Measurements from ENCODE around the gene BBS4.
A peak's percentile ranks its signal among the peaks of the same experiment; 100 is the strongest.
"Not testable (repeated sequence)": the region's sequence is repeated elsewhere in the genome, so short reads cannot be mapped to it uniquely, and the experiment has no call there.

BBS4 gene, protein sequence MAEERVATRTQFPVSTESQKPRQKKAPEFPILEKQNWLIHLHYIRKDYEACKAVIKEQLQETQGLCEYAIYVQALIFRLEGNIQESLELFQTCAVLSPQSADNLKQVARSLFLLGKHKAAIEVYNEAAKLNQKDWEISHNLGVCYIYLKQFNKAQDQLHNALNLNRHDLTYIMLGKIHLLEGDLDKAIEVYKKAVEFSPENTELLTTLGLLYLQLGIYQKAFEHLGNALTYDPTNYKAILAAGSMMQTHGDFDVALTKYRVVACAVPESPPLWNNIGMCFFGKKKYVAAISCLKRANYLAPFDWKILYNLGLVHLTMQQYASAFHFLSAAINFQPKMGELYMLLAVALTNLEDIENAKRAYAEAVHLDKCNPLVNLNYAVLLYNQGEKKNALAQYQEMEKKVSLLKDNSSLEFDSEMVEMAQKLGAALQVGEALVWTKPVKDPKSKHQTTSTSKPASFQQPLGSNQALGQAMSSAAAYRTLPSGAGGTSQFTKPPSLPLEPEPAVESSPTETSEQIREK

DNA sequence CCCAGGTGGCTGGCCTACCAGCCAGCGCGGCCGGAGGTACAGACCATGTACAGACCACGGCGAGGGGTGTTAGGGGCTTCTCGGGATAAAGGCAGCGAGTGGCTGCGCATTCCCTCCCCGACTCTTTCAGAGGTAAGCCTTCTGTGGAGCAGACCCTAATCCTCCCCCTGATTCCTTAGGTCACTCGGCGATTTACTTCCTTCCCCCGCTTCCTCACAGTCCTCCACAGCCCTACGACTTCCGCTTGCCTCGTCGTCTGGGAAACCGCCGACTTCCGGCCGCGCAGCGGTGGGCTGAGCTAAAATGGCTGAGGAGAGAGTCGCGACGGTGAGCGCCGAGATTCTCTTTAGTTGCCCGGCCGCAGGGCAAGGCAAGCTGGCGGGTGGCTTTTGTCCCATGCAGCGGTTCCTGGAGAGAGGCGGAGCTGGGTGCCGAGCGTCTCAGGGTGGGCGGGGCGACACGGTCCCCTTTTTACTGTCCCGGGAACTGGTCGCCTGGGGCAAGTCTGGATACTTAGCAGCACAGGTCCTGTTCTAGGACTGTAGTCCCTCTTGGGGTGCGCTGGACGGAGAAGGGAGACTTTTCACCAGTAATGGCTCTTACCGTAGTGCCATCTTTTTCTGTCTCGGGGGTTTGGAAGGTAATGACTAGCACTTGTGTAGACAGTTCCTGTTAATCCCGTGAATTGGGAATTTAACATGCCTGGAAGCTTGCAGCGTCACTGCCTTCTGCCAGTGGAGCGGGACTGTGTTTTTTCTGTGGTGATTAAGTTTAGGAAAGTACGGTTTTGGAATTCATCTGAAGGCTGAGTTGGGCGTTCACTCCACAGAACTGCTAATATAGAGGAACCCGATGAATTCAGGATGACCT, at the start of gene BBS4, which contains the start of gene HIGD2B:
Gene BBS4, plus strand, starts transcription at position 283 of the 870 bp plus-strand sequence. Its CDS starts 21 bp downstream, at position 304.
Gene HIGD2B, minus strand, starts transcription at position 258 of the 870 bp plus-strand sequence. CDS start 9,808 bp downstream, outside the sequence.
- peak; percentile 62 for DNase-seq (ENCODE audit: low read depth, low spot score)

DNA sequence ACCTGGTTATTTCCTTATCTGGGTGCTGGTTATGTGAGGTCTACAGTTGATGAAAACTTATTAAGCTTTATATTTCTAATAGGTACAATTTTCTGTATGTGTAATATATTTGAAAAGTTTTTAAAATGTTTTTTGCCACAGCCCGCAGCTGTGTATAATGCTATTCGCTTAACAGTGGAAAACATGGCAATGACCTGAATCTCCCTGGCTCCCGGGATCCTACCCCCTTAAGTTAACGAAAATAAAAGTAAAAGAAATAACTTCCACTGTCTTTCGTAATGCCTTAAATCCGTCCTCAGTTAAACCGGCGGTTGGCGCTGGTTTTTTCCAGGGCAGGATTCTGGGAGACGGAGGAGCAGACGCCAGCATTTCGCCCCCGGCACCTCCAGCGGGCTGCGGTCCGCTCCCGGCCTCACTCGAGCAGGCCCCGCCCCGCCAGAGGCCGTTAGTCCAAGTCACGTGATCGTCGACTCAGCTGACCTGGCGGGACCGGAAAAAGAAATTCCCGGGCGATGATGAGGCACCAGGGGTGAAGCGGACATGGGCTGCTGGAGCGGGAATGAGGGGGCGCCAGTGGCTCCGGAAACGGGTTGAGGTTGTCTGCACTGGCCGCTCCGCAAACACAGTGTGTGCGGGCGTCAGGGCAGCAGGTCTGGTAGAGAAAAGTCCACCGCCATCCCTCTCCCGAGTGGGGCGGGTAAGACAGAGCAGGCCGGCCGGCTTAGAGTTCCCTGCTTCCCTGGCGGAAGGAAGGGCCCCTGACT, 49.3 kb upstream of the BBS4 start:
- DNase-seq (ENCODE audit: low read depth, low spot score): peak; percentile 11

DNA sequence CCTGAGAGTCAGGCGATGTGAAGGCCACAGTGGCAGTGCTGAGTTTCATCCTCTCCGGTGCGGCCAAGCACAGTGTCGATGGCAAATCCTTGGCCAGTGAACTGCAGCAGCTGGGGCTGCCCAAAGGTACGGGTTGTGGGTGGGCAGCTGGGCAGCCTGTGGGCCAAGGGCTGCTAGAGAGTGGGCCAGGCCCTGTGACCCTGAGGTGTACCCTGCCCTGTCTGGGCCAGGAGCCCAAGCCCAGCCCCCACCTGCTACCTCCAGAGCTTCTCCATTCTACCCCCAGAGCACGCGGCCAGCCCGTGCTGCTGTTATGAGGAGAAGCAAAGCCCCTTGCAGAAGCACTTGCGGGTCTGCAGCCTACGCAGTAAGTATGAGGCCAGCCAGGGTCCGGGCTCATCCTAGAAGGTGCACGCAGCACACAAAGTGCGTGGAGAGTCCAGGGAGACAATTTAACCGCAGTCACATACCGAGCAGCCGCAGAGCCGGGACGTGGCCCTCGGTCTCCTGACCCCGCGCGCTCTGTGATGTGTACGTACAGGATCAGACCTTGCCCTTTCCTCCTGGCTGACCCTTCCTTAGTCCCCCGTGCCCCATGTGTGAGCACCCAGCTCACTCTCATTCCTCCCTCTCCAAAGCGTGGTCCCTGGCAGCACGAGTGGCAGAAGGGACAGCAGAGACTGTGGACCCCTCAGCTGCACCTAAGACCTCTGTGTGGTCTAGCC, 46.1 kb upstream of the BBS4 start:
- not testable (repeated sequence) for DNase-seq (ENCODE audit: low read depth, low spot score)

DNA sequence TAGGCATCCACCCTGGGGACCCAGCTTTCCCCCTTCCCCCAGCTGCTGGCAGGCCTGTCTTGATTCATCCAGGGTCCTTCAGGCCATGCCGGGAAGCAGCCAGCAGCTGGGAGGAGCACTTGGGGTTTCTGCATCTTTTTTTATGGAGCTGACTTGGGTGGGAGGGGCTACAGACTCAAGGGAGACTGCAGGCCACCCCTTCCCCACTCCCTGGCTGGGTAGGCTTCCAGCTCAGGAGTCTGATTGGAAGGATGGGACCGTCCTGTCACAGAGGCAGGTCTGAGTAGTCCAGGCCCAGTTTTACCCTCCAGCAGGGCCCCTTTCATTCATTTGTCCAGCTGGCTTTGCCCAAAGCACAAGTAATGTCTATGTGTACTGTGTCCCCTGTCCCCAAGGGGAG, 43.7 kb upstream of the BBS4 start:
- DNase-seq (ENCODE audit: low read depth, low spot score): not testable (repeated sequence)

DNA sequence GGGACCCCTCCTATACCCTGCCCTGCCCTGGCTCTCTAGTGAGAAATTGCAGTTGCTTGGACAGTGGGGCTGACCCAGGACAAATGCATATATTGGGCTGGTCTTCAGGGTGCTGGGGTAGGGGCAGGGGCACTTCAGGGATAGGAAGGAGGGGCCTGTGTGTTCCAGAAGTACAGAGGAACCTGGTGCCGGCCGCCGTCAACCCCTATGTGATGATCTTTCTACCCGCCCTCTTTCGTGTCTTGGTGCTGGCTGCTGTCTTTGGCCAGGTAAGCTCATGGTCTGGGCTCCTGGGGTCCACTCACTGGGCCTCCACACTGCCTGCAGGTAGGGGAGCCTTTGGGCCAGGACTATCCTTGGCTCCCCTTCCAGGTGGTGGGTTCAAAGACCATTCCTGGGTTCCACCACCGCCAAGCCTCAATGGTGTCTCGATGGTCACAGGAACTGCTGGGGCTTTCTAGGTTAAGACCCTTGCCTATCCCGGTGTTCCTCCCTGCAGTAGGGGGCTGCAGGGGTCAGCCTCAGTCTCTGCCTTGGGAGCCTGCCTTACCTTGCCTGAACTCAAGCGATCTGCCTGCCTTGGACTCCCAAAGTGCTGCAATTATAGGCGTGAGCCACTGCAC, 37.3 kb upstream of the BBS4 start:
- not testable (repeated sequence) for DNase-seq (ENCODE audit: low read depth, low spot score)

DNA sequence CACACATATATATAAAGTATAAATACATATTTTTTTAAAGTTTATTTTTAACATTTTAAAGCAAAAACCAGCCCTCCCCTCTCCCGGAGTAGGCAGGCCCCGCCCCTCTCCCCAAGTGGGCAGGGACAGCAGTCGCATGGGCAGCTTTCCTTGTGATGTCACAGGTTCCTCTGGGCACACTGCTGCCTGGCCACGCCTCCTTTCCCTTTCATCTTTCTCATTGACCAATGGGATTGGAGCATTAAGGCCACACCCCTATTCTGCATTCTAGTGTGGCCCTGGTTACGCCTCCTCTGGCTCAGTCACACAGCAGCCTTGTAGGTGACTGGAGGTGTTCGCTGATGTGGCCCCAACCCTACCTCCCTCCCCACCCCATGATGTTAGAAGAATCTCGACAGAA, 31.6 kb upstream of the BBS4 start, which contains the start of gene GOLGA6B:
Gene GOLGA6B, plus strand, starts transcription at position 301 of the 400 bp plus-strand sequence. Its CDS starts 41 bp downstream, at position 342.
- DNase-seq (ENCODE audit: low read depth, low spot score): not testable (repeated sequence)

DNA sequence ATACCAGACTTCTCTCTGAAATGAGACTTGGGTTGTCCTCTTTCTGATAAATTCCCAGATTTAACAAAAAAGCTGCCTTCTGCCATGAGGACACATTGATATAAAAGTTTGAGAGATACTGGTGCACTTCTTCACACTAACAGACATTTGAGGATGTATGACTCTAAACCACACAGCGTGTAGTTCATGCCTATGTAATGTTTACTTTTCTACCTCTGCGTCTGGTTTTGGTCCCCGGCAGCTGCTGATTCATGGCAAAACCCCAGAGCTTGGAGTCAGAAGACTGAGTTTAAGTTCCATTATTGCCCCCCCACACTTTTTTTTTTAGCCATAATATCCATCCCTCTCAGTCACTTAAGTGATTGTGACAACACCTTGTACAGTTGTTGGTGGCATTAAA, 30.0 kb upstream of the BBS4 start:
- not testable (repeated sequence) for DNase-seq (ENCODE audit: low read depth, low spot score)

DNA sequence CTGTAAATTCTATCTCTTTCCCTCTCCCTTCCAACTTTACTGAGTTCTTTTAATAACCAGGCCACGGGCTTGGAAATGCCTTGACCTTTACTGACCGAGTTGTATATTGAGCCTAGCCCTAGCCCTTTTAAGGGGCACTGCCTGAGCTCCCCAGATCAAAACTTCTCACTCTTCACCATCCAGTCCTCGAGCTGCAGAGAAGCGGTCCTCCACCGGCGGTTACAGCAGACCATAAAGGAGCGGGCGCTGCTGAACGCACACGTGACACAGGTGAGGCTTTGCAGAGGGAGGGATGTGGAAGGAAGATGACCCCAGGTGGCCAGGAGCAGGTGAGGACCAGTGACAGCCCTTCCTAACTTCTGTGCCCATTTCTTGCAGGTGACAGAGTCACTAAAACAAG, 24.9 kb upstream of the BBS4 start:
- DNase-seq (ENCODE audit: low read depth, low spot score): not testable (repeated sequence)

DNA sequence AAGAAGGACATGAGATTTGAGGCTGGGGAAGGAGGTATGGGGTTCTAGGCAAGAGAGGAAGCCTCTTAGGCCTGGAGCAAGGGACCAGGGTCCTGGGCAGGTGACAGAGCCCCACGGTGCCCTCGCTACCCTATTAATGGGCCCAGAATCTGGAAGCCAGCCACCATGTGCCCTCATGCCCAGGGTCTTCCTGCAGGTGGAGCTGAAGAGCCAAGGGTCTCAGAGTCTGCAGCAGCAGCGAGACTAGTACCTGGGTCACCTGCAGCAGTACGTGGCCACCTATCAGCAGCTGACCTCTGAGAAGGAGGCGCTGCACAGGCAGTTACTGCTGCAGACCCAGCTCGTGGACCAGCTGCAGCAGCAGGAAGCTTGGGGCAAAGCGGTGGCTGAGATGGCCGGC, 22.1 kb upstream of the BBS4 start:
- not testable (repeated sequence) for DNase-seq (ENCODE audit: low read depth, low spot score)

DNA sequence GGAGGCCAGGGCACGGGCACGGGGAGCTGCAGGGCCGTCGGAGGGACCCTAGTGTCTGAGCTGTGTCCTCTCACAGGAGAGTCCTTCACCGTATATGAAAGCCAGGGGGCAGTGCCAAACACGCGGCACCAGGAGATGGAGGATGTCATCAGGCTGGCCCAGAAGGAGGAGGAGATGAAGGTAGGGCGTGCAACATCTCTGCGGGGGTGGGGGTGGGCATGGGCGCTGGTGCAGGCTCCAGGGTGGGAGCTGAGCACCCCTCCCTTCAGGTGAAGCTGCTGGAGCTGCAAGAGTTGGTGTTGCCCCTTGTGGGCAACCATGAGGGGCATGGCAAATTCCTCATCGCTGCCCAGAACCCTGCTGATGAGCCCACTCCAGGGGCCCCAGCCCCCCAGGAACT, 20.3 kb upstream of the BBS4 start:
- DNase-seq (ENCODE audit: low read depth, low spot score): not testable (repeated sequence)

DNA sequence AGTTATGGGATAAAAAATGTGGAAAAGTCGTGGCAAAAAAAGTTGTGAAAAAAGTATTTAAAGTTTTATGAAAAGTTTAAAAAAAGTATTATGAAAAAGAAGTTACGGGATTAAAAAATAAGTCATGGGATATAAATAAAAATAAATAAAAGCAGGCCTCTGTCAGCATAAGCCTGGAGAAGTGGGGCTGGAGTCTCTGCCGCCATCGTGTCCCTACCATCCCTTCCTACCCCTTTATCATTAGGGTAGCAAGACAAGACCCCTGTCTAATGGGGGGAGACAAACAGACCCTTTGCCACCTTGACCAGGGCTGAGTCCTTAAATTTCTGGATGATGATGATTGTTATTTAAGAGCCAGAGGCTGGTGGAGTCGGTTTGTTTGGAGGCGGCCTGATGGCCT, 16.2 kb upstream of the BBS4 start:
- not testable (repeated sequence) for DNase-seq (ENCODE audit: low read depth, low spot score)

DNA sequence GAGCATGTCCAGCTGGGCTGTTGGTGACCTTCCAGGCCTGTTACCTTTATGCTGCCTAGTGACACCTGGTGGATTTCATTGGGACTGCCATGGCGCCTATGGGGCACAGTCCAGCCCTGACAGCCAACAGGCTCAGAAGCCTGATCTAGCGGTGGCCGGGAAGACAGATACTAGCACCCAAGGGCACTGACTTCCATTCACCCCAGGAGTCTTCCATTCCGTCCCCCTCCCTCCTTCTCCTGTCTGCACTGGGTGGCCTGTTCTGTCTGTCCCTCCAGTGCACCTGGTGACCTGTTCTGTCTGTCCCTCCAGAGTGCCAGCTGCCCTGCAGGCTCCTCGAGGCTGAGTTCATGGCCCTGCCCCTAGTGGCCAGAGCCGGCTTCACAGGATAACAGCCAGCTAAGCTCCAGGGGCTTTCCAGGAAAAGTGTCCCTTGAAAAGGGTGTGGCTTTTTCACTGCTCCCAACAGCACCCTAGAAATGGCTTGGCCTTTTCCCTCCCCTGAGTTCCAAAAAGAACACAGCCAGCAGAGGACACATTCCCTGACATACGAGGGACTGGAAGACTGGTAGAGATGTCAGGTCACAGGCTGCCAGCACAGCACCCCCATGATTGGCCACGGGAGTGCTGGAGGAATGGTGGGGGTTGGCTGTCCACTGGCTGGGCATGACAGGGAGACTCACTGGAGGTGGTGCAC, 15.2 kb upstream of the BBS4 start:
- DNase-seq (ENCODE audit: low read depth, low spot score): peak; percentile 47

DNA sequence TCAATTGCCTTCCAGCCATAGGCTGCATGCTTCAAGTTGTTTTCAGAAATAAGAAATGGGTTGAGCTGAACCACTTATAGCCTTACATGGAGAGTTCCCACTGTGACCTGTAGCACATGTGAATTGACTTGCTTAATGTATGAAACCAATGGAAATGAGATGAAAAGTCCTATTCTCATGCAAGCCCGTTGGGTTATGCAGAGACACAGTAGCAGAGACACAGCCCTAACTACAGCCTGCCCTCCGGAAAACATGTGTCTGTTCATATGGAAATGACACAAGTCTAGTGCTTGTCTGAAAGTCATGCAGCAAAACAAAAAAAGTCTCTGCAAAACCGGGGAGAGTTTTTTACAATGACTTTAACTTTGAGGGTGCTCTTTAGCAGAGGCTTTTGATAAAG, 14.5 kb upstream of the BBS4 start:
- DNase-seq (ENCODE audit: low read depth, low spot score): no peak

DNA sequence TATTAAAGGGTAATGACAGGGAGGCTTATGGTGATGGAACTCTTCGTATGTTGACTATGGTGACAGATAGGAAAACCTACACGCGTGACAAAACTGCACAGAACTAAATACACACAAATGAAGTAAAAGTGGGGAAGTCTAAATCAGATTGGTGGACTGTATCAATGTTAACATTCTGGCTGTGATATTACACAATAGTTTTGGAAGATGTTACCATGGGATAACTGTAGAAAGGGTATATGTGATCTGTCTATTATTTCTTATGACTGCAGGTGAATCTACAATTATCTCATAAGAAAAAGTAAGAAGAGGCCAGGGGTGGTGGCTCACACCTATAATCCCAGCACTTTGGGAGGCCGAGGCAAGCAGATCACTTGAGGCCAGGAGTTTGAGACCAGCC, 9.2 kb upstream of the BBS4 start:
- DNase-seq (ENCODE audit: low read depth, low spot score): no peak

DNA sequence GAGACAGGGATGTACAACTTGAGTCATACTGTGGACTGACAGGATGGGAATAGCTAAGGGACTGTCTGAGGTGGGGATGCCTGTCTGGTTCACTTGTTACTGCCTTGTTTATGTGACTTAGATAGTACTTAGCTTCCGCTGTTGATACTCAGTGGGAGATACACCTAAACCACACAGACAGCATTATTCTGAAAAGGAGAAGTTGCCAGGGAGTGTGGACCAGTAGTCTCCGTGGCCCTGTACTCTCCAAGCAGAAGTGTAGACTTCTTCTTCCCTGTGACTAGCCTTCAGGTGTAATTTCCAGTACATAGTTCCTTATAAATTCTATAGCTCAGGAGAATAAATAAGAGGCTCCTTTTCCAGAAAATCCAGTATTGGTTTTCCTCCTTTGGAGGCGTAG, 5.1 kb upstream of the BBS4 start:
- DNase-seq (ENCODE audit: low read depth, low spot score): no peak

DNA sequence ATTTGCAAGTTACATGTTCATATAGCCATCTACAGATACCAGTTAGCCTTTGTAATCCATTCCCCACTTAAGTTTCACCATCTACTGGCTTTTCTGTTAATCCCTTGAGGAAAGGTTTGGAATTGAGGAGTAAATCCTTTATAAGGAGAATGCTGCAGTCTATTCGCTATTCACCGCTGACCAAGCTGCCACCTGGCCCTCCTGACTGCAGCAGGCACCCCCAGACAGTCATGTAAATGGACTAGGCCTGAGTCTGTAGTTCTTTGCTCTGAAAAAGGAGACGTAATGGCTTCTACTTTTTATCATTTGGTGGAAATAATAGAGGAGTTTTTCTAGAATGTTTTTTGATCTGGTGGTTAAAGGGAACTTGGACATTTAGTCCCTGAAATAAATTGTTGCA, 3.2 kb upstream of the BBS4 start:
- DNase-seq (ENCODE audit: low read depth, low spot score): no peak

DNA sequence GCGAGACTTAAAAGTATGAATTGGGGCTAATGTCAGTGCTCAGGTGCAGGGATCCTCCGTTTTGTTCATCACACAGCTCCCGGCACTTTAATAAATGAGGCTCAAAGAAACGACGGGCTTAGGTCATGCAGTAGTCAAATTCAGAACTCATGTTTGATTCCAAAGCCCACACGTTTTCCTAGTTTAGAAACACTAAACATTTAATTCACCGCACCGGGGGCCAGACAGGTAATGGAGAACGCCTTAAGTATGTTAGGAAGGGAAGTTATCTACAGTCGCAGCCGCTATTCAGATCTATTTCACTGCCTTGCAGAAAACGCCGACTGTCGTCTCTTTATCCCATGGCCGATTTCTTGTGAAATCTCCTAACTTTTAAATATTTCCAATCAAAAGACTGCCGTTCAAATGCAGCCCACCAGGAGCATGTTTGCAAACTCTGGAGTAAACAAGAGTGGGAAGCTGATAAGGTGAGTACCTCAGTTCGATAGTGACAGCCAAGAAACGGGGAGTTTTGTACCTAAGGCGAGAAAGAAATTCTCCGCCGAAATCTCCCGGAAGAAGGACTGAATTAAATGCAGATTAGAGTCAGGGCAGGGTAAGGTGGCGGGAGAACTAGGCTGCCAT, 594 bp upstream of the BBS4 start:
- no peak for DNase-seq (ENCODE audit: low read depth, low spot score)

DNA sequence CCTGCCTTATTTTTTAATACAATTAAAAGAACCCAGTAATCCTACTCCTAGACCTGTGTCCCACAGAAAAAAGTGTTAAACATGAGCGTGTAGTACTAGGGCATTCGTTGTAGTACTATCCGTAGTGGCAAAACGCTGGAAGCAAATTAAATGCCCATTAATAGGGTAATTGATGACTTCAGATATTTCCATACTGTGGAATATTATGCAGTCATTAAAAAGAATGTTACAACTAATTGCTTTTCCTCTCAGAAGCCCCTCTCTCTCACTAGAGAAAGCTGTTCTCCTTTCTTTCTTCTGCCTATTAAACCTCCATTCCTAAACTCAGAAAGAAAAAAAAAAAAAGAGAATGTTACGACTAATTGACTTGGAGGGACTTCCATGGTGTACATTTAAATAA, 2.7 kb downstream of the BBS4 start:
- DNase-seq (ENCODE audit: low read depth, low spot score): no peak

DNA sequence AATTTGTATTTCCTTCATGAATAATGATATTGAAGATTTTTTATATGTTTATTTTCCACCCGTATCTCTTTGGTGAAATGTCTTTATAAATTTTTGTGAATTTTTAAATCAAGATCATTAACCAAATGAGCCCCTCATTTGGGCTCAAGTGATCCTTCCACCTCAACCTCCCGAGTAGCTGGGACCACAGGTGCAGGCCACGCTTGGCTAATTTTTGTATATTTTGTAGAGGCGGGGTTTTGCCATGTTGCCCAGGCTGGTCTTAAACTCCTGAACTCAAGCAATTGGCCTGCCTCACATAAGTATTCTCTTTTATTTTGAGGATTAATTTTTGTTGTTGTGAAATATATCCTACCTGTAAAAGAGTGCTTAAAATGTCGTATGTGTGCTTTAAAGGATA, 4.9 kb downstream of the BBS4 start:
- no peak for DNase-seq (ENCODE audit: low read depth, low spot score)
